NCI-H510A treated with DMSO at 0.1 percent for 48 hours (cell line): ENCODE data around the gene PRR35.

Experiments
- DNase-seq: peaks from one replicate; lab custom pipeline; 2025; lab: John Stamatoyannopoulos, UW

Gene PRR35

DNA sequence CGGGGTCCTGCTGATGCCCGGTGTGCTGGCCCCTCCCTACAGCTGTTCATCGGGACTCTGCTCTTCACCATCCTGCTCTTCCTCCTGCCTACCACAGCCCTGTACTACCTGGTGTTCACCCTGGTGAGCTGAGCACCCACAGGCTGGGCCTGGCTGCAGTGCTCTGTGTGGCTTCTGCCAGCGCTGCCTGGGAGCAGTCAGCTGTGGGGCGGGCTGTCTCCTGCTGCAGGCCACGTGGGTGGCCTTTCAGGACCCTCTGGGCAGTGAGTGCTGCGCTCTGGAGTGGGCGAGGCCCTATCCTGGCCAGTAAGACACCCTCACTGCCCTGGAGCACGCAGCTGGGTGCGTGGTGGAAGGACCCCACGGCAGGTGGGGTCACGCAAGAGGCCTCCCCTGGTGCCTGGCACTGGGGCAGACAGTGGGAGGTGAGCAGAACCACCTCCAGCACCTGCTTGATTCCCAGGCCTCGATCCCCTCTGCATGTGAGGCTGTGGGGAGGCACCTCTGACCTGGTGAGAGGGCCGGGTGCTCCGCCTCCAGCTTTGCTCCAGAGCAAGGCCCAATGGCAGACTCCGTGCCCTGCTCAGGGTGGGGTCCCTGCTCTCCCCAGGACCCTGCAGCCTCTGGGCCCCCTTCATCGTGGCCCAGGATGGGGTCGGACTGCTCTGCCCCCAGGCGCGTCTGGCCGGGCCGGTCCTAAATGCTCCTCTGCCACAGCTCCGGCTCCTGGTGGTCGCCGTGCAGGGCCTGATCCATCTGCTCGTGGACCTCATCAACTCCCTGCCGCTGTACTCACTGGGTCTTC, 20.1 kb downstream of the PRR35 start:
- DNase-seq, result no peak

- DNase-seq, result no peak
Observed at GRCh38 chr16:580946-581498, 20.8 kb downstream of the PRR35 start.

DNA sequence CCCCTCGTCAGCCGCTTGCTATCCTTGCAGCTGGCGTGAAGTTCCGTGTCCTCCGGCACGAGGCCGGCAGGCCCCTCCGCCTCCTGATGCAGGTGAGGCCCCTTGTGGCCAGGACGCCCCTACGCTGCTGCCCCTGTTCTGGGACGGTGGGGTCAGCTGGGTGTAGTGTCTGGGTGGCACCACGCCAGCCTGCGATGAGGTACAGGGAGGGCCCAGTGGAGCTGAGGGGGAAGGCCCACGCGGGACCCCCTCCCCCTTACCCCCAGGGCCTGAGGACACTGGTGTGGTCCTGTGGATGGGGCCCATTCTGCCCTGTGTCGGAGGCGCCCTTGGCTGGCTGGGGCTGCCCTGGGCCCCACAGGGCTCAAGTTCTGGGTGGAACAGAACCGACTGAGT, 22.0 kb downstream of the PRR35 start:
- no peak for DNase-seq

DNA sequence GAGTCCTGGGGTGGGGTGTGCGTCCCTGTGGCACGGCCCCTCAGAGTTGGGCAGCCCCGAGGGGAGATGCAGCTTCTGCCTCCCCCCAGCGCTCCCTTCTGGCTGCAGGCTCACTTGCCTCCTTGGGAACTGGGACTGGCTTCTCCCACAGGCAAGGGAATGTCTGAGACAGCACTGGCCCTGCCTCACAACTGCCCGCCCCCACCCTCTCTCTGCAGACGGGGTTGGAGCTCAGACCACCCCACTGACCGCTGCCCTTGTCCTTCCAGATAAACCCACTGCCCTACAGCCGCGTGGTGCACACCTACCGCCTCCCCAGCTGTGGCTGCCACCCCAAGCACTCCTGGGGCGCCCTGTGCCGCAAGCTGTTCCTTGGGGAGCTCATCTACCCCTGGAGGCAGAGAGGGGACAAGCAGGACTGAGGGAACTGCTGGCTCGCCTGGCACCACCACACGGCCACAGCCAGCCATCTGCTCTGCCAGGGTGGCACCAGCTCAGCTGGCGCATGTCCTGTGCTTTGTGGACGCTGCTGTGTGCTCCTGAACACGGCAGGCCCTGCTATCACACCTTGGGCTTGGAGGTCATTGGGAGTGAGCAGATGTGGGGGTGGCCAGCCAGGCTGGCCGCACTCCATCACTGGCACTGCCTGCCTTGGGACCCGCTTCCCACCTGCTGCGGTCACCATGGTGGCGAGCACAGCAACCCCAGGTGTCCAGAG, 22.6 kb downstream of the PRR35 start:
- no peak for DNase-seq

GRCh38 chr16:583470-583814, 23.2 kb downstream of the PRR35 start:
- DNase-seq, result no peak

GRCh38 chr16:583815-584591, 23.8 kb downstream of the PRR35 start:
- DNase-seq, result peak; percentile 14

GRCh38 chr16:585351-585750, 25.2 kb downstream of the PRR35 start:
- DNase-seq, result peak; percentile 19

DNA sequence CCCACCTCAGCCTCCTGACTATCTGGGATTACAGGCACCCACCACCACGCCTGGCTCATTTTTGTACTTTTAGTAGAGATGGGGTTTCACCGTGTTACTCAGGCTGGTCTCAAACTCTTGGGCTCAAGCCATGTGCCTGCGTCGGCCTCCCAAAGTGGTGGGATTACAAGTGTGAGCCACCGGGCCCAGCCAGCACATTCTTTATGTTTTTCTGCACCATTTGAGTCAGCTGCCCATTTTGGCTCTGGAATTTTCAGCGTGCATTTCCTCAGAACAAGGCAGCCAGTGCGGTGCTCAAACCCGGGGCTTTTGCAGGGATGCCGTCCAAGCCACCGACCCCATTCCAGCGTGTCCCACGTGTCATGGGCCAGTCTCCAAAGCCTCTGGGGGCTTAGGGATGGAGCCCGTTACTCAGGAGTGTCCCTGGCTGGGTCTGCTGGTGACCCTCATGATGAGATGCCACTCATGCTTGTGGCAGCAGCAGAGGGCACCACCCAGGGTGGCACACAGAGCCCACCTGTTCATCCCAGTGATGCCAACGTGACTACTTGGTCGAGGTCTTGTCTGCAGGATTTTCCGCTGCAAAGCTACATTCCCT, 26.0 kb downstream of the PRR35 start:
- DNase-seq, result no peak

DNA sequence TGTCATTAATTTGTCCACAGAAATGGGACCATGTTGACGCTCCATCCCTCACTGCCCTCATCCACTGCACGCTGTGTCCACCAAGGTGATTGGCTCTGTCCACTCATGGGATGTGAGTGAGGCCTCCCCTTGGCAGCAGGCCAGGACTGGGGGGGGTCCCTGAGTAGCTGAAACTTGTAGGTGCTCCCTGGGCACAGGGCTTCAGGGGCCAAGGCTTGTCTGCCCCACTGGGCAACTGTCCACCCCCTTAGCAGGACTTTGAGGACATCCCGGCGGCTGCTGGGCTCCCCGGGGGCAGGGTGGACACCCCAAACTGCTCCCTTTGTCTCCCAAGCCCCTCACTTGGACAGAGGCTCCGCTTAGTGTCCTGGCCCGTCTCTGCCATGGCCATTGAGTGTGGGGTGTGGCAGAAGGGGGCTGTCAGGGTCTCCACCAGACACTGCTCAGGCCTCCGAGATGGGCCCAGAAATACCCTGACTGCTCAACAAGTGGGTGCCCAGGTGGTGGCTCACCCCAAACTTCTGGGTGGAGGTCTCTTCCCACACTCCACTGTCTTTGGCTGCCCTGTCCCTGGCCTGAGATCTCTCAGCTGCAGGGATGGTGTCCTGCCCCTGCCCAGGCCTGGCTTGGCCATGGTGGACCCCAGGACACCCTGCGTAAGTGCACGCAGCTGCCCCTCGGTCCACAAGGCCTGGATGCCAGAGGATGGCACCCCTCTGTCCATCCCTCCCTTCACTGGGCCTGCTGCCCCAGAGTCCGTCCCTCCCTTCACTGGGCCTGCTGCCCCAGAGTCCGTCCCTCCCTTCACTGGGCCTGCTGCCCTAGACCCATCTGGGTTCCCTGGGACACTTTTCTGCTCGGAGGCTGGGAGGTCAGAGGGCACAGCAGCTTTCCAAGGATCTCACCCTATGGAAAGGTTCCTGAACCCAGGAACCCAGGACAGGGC, 26.7 kb downstream of the PRR35 start:
- no peak for DNase-seq

DNA sequence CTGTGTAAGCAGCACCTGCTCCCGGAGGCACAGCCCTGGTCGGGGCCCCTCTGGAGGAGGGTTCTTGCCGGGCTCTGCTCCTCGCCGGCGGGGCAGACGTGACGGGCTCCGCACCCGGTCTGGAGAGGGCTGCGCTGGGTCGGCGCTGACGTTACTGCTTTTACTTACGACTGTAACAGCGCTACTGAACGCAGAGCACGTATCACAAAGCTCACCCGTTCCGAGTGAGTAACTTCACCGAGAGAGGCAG, 28.4 kb downstream of the PRR35 start:
- no peak for DNase-seq

GRCh38 chr16:588889-589657, 28.9 kb downstream of the PRR35 start:
- peak; percentile 71 for DNase-seq

- peak; percentile 71 for DNase-seq
Observed at GRCh38 chr16:589658-590187, 29.5 kb downstream of the PRR35 start, which contains the start of gene RAB40C. Gene RAB40C, plus strand, starts transcription at chr16:590066. Its CDS starts 226 bp downstream, at chr16:590292.

DNA sequence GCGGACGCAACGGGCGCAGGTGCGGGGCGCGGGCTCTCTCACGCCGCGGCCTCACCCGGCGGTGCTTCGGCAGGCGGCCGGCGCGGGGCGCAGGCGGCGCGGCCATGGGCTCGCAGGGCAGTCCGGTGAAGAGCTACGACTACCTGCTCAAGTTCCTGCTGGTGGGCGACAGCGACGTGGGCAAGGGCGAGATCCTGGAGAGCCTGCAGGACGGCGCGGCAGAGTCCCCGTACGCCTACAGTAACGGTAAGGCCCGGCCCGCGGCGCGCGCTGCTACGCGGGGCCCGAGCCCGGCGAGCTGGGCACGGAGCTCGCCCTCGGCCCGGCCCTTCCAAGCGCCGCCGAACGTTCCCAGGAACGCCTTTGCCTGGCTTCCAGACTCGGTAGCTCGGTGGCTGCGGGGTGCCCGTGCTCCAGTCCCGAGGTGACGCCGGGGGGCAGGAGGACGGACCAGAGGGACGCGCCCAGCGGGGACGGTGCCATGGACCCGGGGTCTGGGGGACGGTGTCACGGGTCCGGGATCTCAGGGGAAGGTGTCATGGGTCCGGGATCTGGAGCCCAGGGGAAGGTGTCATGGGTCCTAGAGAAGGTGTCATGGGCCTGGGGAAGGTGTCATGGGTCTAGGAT, 30.1 kb downstream of the PRR35 start:
- no peak for DNase-seq

DNA sequence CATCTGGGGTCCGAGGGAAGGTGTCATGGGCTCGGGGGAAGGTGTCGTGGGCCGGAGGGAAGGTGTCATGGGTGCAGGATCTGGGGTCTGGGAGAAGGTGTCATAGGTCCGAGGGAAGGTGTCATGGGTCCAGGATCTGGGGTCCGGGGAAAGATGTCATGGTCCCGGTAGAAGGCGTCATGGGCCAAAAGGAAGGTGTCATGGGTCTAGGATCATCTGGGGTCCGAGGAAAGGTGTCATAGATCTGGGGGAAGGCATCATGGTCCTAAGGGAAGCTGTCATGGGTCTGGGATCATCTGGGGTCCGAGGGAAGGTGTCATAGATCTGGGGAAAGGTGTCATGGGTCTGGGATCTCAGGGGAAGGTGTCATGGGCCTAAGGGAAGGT, 30.6 kb downstream of the PRR35 start:
- DNase-seq, result no peak

DNA sequence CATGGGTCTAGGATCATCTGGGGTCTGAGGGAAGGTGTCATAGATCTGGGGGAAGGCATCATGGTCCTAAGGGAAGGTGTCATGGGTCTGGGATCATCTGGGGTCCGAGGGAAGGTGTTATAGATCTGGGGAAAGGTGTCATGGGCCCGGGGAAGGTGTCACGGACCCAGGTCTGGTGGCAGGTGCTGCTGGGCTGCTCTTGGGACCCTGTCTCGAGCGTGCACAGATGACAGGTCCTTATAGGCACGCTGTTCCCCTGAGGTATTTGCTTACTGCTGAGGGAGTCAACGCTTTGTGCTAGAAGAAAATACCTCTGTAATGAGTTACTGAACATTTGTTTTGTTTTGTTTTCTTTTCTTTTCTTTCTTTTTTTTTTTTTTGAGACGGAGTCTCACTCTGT, 31.0 kb downstream of the PRR35 start:
- DNase-seq, result no peak

- DNase-seq, result no peak
Observed at GRCh38 chr16:591892-592517, 31.8 kb downstream of the PRR35 start.

GRCh38 chr16:592518-593306, 32.5 kb downstream of the PRR35 start:
- DNase-seq, result peak; percentile 79

GRCh38 chr16:593406-593805, 33.2 kb downstream of the PRR35 start:
- DNase-seq, result peak; percentile 46
